COLO668 (cell line): Measurements from ENCODE around the gene SPON2.
"Not testable (repeated sequence)": the region's sequence is repeated elsewhere in the genome, so short reads cannot be mapped to it uniquely, and the experiment has no call there.

Experiments used
- DNase-seq: peaks from one replicate; lab custom pipeline; 2025; ENCODE audit not compliant: unreplicated experiment; lab: John Stamatoyannopoulos, UW

SPON2 gene

GRCh38 chr4:1152290-1152689, 20.1 kb downstream of the SPON2 start:
- DNase-seq, result peak; percentile 48

DNA sequence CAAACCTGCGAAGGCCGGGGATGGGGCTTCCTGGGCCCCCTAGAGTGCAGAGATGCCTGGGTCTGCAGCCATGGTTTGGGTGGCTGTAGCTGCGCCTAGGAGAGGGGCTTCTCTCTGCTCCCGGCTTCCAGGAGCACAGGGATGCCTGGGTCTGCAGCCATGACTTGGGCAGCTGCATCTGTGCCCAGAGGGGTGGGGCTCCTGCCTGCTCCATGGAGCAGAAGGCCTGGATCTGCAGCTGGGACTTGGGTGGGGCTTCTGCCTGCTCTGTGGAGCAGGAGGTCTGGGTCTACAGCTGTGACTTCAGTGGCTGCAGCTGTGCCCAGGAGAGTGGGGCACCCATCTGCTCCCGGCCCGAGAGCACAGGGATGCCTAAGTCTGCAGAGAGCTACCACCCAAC, 20.8 kb downstream of the SPON2 start:
- peak; percentile 62 for DNase-seq

- no peak for DNase-seq
Observed at GRCh38 chr4:1150875-1151274, 21.5 kb downstream of the SPON2 start.

GRCh38 chr4:1139860-1140259, 32.5 kb downstream of the SPON2 start:
- DNase-seq, result no peak

- no peak for DNase-seq
Observed at GRCh38 chr4:1137850-1138249, 34.5 kb downstream of the SPON2 start.

DNA sequence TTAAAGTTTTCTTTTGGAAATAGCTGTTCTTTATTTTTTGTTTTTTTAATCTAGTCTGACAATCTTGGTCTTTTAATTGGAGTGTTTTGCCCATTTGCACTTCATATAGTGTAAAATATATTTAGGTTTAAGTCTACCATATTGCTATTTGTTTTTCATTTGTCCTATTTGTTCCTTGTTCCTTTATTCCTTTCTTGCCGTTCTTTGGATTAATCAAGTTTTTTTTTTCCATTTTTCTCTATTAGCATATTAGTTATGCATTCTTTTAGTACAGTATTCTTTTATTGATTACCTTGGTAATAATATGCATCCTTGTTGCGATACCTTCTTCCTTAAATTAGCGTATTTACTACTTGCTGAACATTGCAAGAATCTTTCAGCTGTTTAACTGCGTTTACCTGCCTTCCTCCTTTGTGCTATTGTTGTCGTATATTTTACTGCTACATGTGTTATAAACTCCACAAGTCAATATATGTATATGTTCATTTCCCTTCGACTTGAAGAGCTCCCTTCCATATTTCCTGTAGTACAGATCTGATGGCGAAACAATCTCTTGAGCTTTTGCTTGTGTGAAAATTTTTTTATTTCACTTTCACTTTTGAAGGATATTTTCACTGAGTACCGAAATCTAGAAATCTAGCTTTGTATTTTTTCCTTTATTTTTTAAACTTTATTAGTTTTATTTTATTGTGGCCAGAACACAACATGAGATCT, 35.2 kb downstream of the SPON2 start:
- DNase-seq, result no peak

DNA sequence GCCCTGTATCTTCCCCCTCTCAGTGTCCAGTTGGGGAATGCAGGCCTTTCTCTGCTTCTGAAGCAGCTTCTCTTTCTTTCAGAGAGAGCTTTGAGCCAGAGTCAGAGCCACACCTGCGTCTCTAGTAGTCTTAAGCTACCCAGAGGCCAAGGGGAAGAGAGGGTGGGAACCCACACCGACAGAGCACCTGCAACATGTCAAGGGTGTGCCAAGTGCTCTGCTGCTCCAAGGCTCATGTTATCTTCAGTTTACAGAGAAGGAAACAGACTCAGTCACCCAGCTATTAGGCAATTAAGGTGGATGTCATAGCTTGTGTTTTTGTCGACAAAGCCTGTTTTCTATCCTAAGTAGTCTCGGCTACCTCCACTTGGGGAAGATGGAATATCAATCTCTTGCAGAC, 36.3 kb downstream of the SPON2 start:
- no peak for DNase-seq

DNA sequence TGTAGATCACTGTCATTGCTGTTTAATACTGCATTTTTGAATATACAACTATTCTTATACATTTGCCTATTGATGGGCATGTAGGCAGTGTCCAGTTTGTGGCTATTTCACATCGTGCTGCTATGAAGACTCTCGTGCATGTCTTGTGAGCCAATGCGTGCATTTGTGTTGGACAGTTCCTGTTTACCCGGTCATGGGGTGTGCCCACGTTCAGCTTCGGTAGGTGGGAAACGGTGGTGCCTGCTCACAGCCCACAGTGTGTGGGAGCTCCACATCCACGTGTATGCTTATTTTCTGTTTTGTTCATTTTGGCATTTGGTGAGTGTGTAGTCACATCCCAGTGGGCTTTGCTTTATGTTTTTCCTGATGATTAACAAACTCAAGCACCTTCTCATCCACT, 39.4 kb downstream of the SPON2 start:
- DNase-seq, result no peak

DNA sequence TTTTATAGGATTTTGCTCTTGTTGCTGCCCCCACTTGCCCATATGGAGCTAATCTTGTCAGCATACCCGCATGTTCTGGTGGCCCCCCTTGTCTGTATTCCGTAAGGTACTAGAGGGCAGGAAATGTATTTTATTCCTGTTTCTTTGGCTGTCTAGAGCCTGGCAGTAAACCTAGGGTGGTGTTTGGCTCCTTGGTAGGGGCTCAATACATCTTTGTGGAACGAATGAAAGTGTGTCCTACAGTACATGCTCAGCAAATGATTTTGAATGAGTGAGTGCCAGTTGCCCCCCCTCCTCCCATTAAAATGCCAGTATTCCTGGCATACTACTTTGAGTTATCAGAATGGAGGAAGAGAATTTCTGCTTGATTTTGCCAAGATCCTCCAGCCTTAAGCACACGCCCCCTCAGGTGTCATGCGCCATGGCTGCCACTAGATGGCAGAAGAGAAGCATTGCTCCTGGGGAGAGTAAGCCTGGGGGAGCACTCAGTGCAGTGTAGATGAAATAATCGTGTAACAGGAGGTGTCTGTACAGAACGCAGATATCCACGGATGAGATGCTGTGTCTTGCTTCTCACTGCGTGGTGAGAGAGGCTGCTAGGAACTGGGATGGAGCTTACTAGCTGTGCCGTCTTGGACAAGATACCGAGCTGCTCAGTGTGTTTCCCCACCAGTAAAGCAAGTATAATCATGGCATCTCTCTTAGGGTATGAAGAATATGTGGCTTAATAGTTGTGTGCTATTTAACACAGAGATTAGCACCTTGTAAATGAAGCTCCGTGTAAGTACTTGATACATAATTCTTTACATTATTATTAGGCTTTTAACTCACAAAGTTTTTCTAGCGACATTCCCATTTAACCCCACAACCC, 41.8 kb downstream of the SPON2 start:
- DNase-seq, result peak; percentile 63

DNA sequence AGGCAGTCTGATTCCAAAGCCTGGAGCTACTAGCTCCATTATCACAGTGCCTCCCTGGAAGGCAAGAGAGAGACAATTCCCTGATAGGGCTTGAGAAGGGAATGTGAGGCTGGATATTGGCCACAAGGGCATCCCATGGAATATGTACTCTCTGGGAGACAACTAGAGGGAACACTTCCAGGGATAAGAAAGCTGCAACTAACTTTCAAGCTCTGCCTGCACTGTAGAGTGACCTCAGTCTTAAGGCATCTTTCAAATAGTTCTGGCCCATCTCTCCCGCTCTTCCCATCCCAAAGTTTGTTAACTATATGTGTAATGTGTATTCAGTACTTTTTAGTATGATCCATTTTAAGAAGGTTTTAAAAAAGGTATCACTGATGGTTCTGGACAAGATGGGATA, 45.9 kb downstream of the SPON2 start:
- DNase-seq, result no peak

GRCh38 chr4:1125466-1125865, 46.9 kb downstream of the SPON2 start:
- not testable (repeated sequence) for DNase-seq

DNA sequence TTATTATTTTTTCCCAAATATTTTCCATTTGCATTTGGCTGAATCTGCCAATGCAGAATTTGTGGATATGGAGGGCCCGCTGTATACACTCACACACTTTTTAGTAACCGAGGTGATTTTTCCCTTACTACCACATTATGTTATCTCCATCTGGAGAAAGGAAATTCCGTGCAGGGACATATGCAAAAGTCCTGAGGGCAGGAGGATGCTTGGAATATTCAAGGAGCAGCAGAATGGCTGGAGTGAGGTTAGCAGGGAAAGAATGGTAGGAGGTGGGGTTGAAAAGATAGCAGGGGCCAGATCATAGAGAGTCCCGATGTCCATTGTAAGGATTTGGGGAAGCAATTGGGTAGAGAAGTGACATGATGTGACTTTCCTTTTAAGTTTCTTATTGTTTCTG, 47.6 kb downstream of the SPON2 start:
- no peak for DNase-seq

GRCh38 chr4:1122505-1122904, 49.9 kb downstream of the SPON2 start:
- DNase-seq, result no peak
